NCI-H128 (cell line): ENCODE results near the gene HOXB2.
"Not testable (repeated sequence)": the region's sequence is repeated elsewhere in the genome, so short reads cannot be mapped to it uniquely, and the experiment has no call there.

Experiments
- DNase-seq: peaks from one replicate; lab custom pipeline; 2025; ENCODE audit not compliant: unreplicated experiment; lab: John Stamatoyannopoulos, UW

The HOXB2 gene

GRCh38 chr17:48517478-48517877, 27.4 kb downstream of the HOXB2 start:
- no peak for DNase-seq

- DNase-seq: no peak
These were observed 28.7 kb downstream of the HOXB2 start for GRCh38 chr17:48515925-48516900.

DNA sequence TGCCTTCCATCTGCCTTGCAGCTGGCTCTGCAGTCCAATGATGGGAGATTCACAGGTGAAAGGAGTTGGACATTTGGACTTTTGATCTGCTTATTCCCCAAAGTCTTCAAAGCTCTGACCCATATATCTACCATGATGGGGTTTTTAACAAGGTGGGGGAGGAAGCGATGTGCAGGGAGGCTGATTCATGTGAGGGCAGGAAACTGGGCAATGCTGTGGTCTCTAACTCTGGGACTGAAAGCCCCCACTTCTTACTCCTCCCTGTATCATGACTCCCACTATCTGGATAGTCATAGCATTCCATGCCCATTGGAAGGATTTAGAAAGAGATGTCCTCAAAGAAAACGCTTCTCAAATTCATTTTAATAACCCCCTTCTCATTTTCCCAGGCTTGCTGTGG, 30.4 kb downstream of the HOXB2 start:
- no peak for DNase-seq

DNA sequence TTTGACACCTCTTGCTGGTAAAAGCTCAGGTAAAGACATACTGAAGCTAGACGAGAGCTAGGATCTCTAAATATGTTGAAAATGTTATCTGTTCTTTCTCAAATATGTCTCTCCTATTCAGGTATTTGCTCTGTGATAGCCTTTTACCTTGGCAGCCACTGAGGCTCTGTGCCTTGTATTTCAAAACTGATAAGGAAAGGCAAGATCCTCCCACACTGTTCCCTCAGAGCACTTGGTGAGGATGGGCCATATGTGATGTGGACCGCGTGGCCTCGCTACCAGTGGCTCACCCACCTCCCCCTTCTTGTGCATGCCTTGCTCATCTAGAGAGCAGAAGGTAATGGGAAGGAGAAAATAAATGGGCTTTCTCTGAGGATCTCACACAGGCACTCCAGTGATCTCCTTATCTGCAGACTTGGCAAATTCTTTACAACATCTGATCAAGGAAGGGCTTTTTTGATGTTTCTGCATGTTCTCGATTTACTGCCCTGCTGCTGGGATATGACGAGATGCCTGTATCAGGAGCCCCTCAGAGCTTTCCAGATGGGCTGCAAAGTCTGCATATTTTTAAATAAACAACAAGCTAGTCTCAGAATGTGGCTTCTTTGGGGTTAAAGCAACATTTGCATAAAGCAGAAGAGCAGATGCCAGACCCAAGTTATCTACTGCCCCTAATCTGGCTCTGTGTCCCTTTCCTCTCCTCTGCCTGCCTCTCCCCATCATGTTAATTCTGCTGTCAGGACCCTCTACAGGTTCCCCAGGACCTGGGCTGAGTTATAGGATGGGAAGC, 31.0 kb downstream of the HOXB2 start:
- DNase-seq: no peak

GRCh38 chr17:48513097-48513496, 31.8 kb downstream of the HOXB2 start:
- DNase-seq: no peak

- no peak for DNase-seq
These were observed 33.9 kb downstream of the HOXB2 start for GRCh38 chr17:48510761-48511604.

- DNase-seq: no peak
These were observed 34.5 kb downstream of the HOXB2 start for GRCh38 chr17:48510381-48510760.

- not testable (repeated sequence) for DNase-seq
These were observed 35.2 kb downstream of the HOXB2 start for GRCh38 chr17:48509708-48510107.

GRCh38 chr17:48506246-48506645, 38.7 kb downstream of the HOXB2 start:
- DNase-seq: no peak

DNA sequence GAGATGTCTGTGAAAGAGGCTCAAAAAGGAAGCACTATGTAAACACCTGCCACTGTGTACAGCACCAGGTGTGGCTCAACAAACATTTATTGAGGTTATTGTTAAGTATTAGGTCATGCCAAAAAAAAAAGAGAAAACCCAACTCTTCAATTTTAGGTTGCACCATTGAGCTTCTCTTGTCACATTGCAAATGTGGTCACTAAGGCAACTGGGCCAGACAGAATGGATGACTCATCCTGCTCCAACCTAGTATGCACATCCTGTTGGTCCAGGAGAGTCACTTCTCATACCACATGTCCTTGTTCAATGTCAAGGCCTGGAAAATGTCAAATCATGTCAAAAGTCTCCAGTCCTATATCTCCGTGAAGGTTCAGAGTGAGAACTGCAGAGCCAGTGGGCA, 39.1 kb downstream of the HOXB2 start:
- peak; percentile 14 for DNase-seq

GRCh38 chr17:48504953-48505352, 40.0 kb downstream of the HOXB2 start:
- no peak for DNase-seq

GRCh38 chr17:48503747-48504146, 41.2 kb downstream of the HOXB2 start:
- peak; percentile 22 for DNase-seq

GRCh38 chr17:48502901-48503300, 42.0 kb downstream of the HOXB2 start:
- no peak for DNase-seq

- DNase-seq: no peak
These were observed 42.6 kb downstream of the HOXB2 start for GRCh38 chr17:48502312-48502711.

GRCh38 chr17:48500435-48501426, 44.2 kb downstream of the HOXB2 start:
- DNase-seq: no peak

GRCh38 chr17:48499735-48500434, 45.0 kb downstream of the HOXB2 start:
- no peak for DNase-seq

DNA sequence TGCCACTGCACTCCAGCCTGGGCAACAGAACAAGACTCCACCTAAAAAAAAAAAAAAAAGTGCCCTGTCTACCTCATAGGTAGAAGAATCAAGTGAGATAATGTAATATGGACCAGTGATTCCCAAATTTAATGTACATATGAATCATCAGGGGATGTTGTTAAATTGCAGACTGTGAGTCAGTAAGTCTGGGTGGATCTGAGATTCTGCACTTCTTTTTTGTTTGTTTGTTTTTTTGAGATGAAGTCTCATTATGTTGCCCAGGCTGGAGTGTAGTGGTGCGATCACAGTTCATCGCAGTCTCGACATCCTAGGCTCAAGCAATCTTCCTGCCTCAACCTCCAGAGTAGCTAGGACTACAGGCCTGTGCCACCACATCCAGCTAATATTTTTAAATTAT, 45.7 kb downstream of the HOXB2 start:
- DNase-seq: no peak

DNA sequence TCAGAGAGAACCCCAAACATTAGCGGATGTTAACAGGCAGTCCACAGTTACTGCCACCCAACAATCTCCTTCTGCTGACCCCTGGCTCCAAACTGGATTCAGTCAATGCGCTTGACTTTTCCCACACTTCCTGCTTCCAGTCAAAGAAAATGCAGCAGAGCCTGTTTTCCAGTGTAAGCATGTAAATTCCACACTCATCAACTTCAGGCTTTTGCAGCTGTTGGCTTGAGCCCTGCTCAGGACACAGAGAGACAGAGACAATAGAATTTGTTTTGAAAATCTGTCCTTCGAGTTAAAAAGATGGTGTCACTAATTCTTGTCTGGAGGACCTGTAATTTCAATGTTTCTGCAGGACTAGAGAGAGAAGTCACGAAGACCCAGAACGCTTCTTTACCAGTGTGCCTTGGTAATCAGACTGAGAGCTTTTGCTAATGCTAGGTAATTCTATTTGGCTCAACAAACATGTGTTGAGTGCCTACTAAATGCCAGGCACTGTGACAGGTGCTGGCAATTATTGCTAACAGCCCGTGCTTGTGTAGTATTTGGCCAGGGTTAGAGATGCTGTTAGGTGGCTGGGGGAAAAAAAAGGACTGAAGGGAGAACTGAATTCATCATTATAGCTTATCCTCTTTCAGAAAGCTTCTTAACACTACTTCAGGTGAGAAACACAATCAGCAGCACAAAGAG, 46.6 kb downstream of the HOXB2 start:
- DNase-seq: no peak

DNA sequence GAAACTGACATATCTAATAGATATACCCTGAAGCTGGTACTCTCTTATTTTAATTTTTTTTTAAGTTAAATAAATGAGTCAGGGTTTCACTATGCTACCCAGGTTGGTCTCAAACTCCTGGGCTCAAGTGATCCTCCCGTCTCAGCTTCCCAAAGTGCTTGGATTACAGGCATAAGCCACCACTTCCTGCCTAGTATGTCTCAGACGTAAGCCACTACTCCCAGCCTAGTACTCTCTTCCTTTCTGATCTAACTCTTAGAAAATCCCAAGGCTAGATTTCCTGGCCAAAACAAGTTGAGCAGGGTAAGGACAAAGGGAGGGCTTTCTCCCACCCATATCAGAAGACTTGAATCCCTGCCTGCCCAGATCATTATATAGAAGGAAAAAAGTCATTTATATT, 47.8 kb downstream of the HOXB2 start:
- DNase-seq: no peak
